ENCODE data around the gene ERVW-1.

The ERVW-1 gene

GRCh38 chr7:92423710-92424131 is 54.0 kb downstream of the ERVW-1 start:
- peaks cover 14% of the 10 kb centered on the region for H3K4me1 ChIP-seq (ENCODE audit: insufficient read depth, low read length)
- H4K20me1 ChIP-seq (ENCODE audit: insufficient read depth, low read length) = no peaks in the 10 kb centered on the region
- no peaks in the 10 kb centered on the region for H3K9me3 ChIP-seq (ENCODE audit: insufficient read depth, low read length, severe bottlenecking)
- H3K4me3 ChIP-seq (ENCODE audit: low read depth in 1 of 2, low read length in 2 of 2) = no peak overlapping the region
- TF ChIP-seq EZH2 (IDR thresholded peaks at IDR 0.05; ENCODE audit: borderline replicate concordance, low read depth, low read length, severe bottlenecking) (no peak), CTCF (IDR thresholded peaks at IDR 0.05; ENCODE audit: borderline replicate concordance, extremely low read depth, low read length, poor library complexity, severe bottlenecking) (no peak)
- H3K9ac ChIP-seq (ENCODE audit: low read depth, low read length) = no peak overlapping the region
- H2AFZ ChIP-seq (ENCODE audit: low read depth, low read length) = peak overlapping the region; percentile 69
- peak overlapping the region; percentile 78 for H3K4me2 ChIP-seq (ENCODE audit: insufficient read depth, low read length)
- no peak for DNase-seq
- no peaks in the 10 kb centered on the region for H3K36me3 ChIP-seq (ENCODE audit: insufficient read depth, low read length)
- ATAC-seq (ENCODE audit: insufficient read depth, low read depth) = no peak
- H3K79me2 ChIP-seq (ENCODE audit: insufficient read depth, low read length) = no peaks in the 10 kb centered on the region
- H3K27ac ChIP-seq (ENCODE audit: low read length) = no peak overlapping the region
- H3K27me3 ChIP-seq (ENCODE audit: insufficient read depth, low read length, poor library complexity) = no peaks in the 10 kb centered on the region

- Histone ChIP-seq H3K4me1 (ENCODE audit: insufficient read depth, low read length) (peaks cover 14% of the 10 kb centered on the region), H3K27me3 (ENCODE audit: insufficient read depth, low read length, poor library complexity) (no peaks in the 10 kb centered on the region), H3K4me3 (ENCODE audit: low read depth in 1 of 2, low read length in 2 of 2) (no peak overlapping the region), H4K20me1 (ENCODE audit: insufficient read depth, low read length) (no peaks in the 10 kb centered on the region), H3K36me3 (ENCODE audit: insufficient read depth, low read length) (no peaks in the 10 kb centered on the region), H3K79me2 (ENCODE audit: insufficient read depth, low read length) (no peaks in the 10 kb centered on the region), H3K9me3 (ENCODE audit: insufficient read depth, low read length, severe bottlenecking) (no peaks in the 10 kb centered on the region), H3K9ac (ENCODE audit: low read depth, low read length) (no peak overlapping the region), H2AFZ (ENCODE audit: low read depth, low read length) (no peak overlapping the region), H3K4me2 (ENCODE audit: insufficient read depth, low read length) (no peak overlapping the region), H3K27ac (ENCODE audit: low read length) (no peak overlapping the region)
- TF ChIP-seq CTCF (IDR thresholded peaks at IDR 0.05; ENCODE audit: borderline replicate concordance, extremely low read depth, low read length, poor library complexity, severe bottlenecking) (no peak), EZH2 (IDR thresholded peaks at IDR 0.05; ENCODE audit: borderline replicate concordance, low read depth, low read length, severe bottlenecking) (no peak)
- ATAC-seq (ENCODE audit: insufficient read depth, low read depth) (no peak), DNase-seq (no peak)
Measured at GRCh38 chr7:92422926-92423325, 54.8 kb downstream of the ERVW-1 start.

- Histone ChIP-seq H3K4me1 (ENCODE audit: insufficient read depth, low read length) (peaks cover 14% of the 10 kb centered on the region), H2AFZ (ENCODE audit: low read depth, low read length) (no peak overlapping the region), H3K9me3 (ENCODE audit: insufficient read depth, low read length, severe bottlenecking) (no peaks in the 10 kb centered on the region), H3K4me2 (ENCODE audit: insufficient read depth, low read length) (no peak overlapping the region), H3K9ac (ENCODE audit: low read depth, low read length) (no peak overlapping the region), H3K79me2 (ENCODE audit: insufficient read depth, low read length) (no peaks in the 10 kb centered on the region), H3K4me3 (ENCODE audit: low read depth in 1 of 2, low read length in 2 of 2) (no peak overlapping the region), H4K20me1 (ENCODE audit: insufficient read depth, low read length) (no peaks in the 10 kb centered on the region), H3K27ac (ENCODE audit: low read length) (no peak overlapping the region), H3K27me3 (ENCODE audit: insufficient read depth, low read length, poor library complexity) (no peaks in the 10 kb centered on the region), H3K36me3 (ENCODE audit: insufficient read depth, low read length) (no peaks in the 10 kb centered on the region)
- no peak for DNase-seq
- ATAC-seq (ENCODE audit: insufficient read depth, low read depth) = no peak
- TF ChIP-seq EZH2 (IDR thresholded peaks at IDR 0.05; ENCODE audit: borderline replicate concordance, low read depth, low read length, severe bottlenecking) = no peak
- TF ChIP-seq CTCF (IDR thresholded peaks at IDR 0.05; ENCODE audit: borderline replicate concordance, extremely low read depth, low read length, poor library complexity, severe bottlenecking) = no peak
Measured at GRCh38 chr7:92421676-92422435, 55.9 kb downstream of the ERVW-1 start.

Measured in DND-41 (cell line).